B cell (primary cell): ENCODE data around the gene CEP95. TPM values are rescaled to one million over a fixed set of nuclear protein-coding genes. Genes with fewer than 3 reads are reported as not detected.
A peak's percentile ranks its signal among the peaks of the same experiment; 100 is the strongest.

Experiments used
- ATAC-seq: fragments of 200-7000 bp; cut with Tn5 transposase; one replicate; pipeline ENCODE4 v1.10.0; 2021; ENCODE audit warnings: low read depth, mild to moderate bottlenecking, moderate number of reproducible peaks, moderate library complexity
- CTCF ChIA-PET: fragments of 350-600 bp; sonication (Branson Sonifier 250); formaldehyde crosslinking; loops from one replicate; lab custom pipeline; 2021; ENCODE audit warnings: antibody characterized with exemption, inconsistent platforms; lab: Charles Lee
- POLR2A ChIA-PET: fragments of 350-600 bp; sonication (Branson Sonifier 250); formaldehyde crosslinking; loops from one replicate; lab custom pipeline; 2021; ENCODE audit warnings: antibody characterized with exemption; lab: Charles Lee
- DNase-seq: peaks from one replicate; pipeline ENCODE4 v3.0.0; 2013
- H2AFZ ChIP-seq: 2 replicates; pipeline ENCODE4 v1.6.1; 2012; ENCODE audit warnings: mild to moderate bottlenecking, low read depth, low read length; ENCODE audit not compliant: insufficient read depth, poor library complexity, severe bottlenecking
- H3K27ac ChIP-seq, 2 donors: 1 replicate in 1 of 2; 2 replicates in 1 of 2; pipeline ENCODE4 v1.5.1; 2012 to 2013; ENCODE audit warnings: low read length in 2 of 2, mild to moderate bottlenecking in 2 of 2, moderate library complexity in 1 of 2
- H3K27me3 ChIP-seq, 4 experiments: fragments of 200-600 bp in 1 of 4; sonication (generic) in 1 of 4; replicated peaks in 1 of 4; 1 replicate in 2 of 4; 2 replicates in 2 of 4; pipeline versions ENCODE4 v1.6.1 to v1.7.0; 2013 to 2016; ENCODE audit warnings: low read length in 3 of 4, mild to moderate bottlenecking in 2 of 4, mixed read lengths in 1 of 4, moderate library complexity in 1 of 4; ENCODE audit not compliant: insufficient read depth in 4 of 4, control insufficient read depth in 3 of 4; ENCODE audit errors: control extremely low read depth in 1 of 4
- H3K36me3 ChIP-seq, 2 experiments: replicated peaks in 1 of 2; 1 replicate in 1 of 2; 2 replicates in 1 of 2; pipeline versions ENCODE4 v1.6.1 to v1.7.1; 2013; ENCODE audit warnings: low read length in 1 of 2; ENCODE audit not compliant: insufficient read depth in 2 of 2, control insufficient read depth in 1 of 2; ENCODE audit errors: control extremely low read depth in 1 of 2, extremely low read depth in 1 of 2
- H3K4me1 ChIP-seq, 2 donors: fragments of 200-600 bp in 1 of 2; sonication (generic) in 1 of 2; 1 replicate in 1 of 2; 2 replicates in 1 of 2; pipeline versions ENCODE4 v1.5.1 to v1.6.1; 2013 to 2017; ENCODE audit warnings: low read length in 2 of 2; ENCODE audit not compliant: control insufficient read depth in 2 of 2, insufficient read depth in 2 of 2
- H3K4me2 ChIP-seq: replicated peaks from 2 replicates; pipeline ENCODE3; 2012; ENCODE audit warnings: mild to moderate bottlenecking, low read depth, low read length; ENCODE audit not compliant: poor library complexity, severe bottlenecking
- H3K4me3 ChIP-seq, 5 experiments: fragments of 200-600 bp in 1 of 5; sonication (generic) in 1 of 5; 1 replicate in 3 of 5; 2 replicates in 2 of 5; pipeline versions ENCODE4 v1.5.1 to v1.7.0; 2011 to 2016; ENCODE audit warnings: low read length in 4 of 5, mild to moderate bottlenecking in 4 of 5, low read depth in 2 of 5, control low read depth in 1 of 5, moderate library complexity in 1 of 5; ENCODE audit not compliant: insufficient read depth in 1 of 5; ENCODE audit errors: control extremely low read depth in 1 of 5, extremely low read depth in 1 of 5
- H3K79me2 ChIP-seq: fragments of 200-600 bp; sonication (generic); one replicate; pipeline ENCODE4 v1.6.0; 2016; ENCODE audit warnings: low read length; ENCODE audit not compliant: control insufficient read depth, insufficient read depth
- H3K9ac ChIP-seq: fragments of 200-600 bp; sonication (generic); 2 replicates; pipeline ENCODE4 v1.6.1; 2017; ENCODE audit warnings: mild to moderate bottlenecking, low read length, moderate library complexity
- H3K9me3 ChIP-seq, 3 donors: one replicate each; pipeline versions ENCODE4 v1.6.1 to v1.7.1; 2013; ENCODE audit warnings: low read length in 2 of 3; ENCODE audit not compliant: control insufficient read depth in 2 of 3, insufficient read depth in 1 of 3; ENCODE audit errors: control extremely low read depth in 1 of 3
- H4K20me1 ChIP-seq: 2 replicates; pipeline ENCODE4 v1.6.0; 2012; ENCODE audit warnings: mild to moderate bottlenecking, low read length; ENCODE audit not compliant: insufficient read depth, control insufficient read depth, poor library complexity, severe bottlenecking
- H3K27ac Mint-ChIP-seq: one replicate; pipeline ENCODE4 v1.8.0; 2021; ENCODE audit warnings: mixed read lengths
- H3K27me3 Mint-ChIP-seq: one replicate; pipeline ENCODE4 v1.8.0; 2021; ENCODE audit warnings: mixed read lengths
- H3K4me1 Mint-ChIP-seq: one replicate; pipeline ENCODE4 v1.8.0; 2021; ENCODE audit warnings: mixed read lengths
- H3K4me3 Mint-ChIP-seq: one replicate; pipeline ENCODE4 v1.8.0; 2021; ENCODE audit warnings: mixed read lengths
- H3K9me3 Mint-ChIP-seq: one replicate; pipeline ENCODE4 v1.8.0; 2022; ENCODE audit warnings: mixed read lengths; ENCODE audit not compliant: insufficient read depth
- CTCF ChIP-seq: fragments of 200-600 bp; IDR thresholded peaks from one replicate; pipeline ENCODE4 v1.8.0; 2022; ENCODE audit warnings: antibody characterized with exemption, mild to moderate bottlenecking
- EZH2 ChIP-seq: IDR thresholded peaks from 2 replicates; pipeline ENCODE4 v1.6.1; 2012; ENCODE audit warnings: borderline replicate concordance, low read depth, mild to moderate bottlenecking, moderate library complexity, low read length; ENCODE audit not compliant: insufficient read depth, poor library complexity, severe bottlenecking
- WGBS: methylation state at CpG from one replicate; pipeline ENCODE4 v1.1.5; 2013; ENCODE audit warnings: missing lambda C conversion rate; ENCODE audit not compliant: insufficient coverage; 5-methylcytosine and 5-hydroxymethylcytosine counted together
- intact Hi-C: fragments of 100-400 bp; cut with micrococcal nuclease; formaldehyde crosslinking; loops from one replicate; pipeline ENCODE4 v1.10.0; 2022
- polyA plus RNA-seq: library from polyadenylated mRNA; depleted of rRNA; stranded (reverse); fragments of >200 nt; gene quantifications from 2 replicates; pipeline ENCODE4 v1.2.3, GENCODE V29; 2012
- total RNA-seq, 2 donors: library from RNA; stranded (reverse); fragments of 120-200 nt in 1 of 2; gene quantifications; 1 replicate in 1 of 2; 2 replicates in 1 of 2; pipeline versions ENCODE4 v1.2.3 to v1.2.4, GENCODE V29; 2013 to 2022

Gene CEP95
- total and polyA plus RNA-seq, 2 donors (not counting 1 experiment from before 2014, with no cell fraction given): 71.1 to 122 TPM

- no peak for ATAC-seq
- Histone ChIP-seq H3K27me3 (no peaks in the 10 kb centered on the region), H3K27ac (no peak overlapping the region), H4K20me1 (no peaks in the 10 kb centered on the region), H3K9ac (no peak overlapping the region), H3K4me1 (peaks cover 26 to 33% of the 10 kb centered on the region in 2 donors), H2AFZ (no peak overlapping the region), H3K4me2 (no peak overlapping the region), H3K79me2 (peaks cover 38% of the 10 kb centered on the region), H3K9me3 (peaks cover 0 to 3% (median 0%) of the 10 kb centered on the region in 3 donors), H3K36me3 (peaks cover 0 to 21% of the 10 kb centered on the region in 2 experiments), H3K4me3 (no peak overlapping the region)
- intact Hi-C loops: no loop called here
- Mint-ChIP-seq H3K4me3 (no peak overlapping the region), H3K27me3 (no peaks in the 10 kb centered on the region), H3K9me3 (no peaks in the 10 kb centered on the region), H3K27ac (peak overlapping the region; percentile 46), H3K4me1 (peaks cover 29% of the 10 kb centered on the region)
- no peak for TF ChIP-seq CTCF
- no peak for TF ChIP-seq EZH2
- 100% methylated on average over 4 of the region's 8 CpGs for WGBS
- DNase-seq: no peak
- POLR2A ChIA-PET: no interaction called here
- CTCF ChIA-PET: interaction anchor here (0.7 to 1.1 kb wide), 2 partner anchors 42 to 62 kb away, joined by 3 to 5 read pairs; no protein-coding TSS in a partner anchor
Observed at GRCh38 chr17:64460955-64461354, 45.8 kb upstream of the CEP95 start.

DNA sequence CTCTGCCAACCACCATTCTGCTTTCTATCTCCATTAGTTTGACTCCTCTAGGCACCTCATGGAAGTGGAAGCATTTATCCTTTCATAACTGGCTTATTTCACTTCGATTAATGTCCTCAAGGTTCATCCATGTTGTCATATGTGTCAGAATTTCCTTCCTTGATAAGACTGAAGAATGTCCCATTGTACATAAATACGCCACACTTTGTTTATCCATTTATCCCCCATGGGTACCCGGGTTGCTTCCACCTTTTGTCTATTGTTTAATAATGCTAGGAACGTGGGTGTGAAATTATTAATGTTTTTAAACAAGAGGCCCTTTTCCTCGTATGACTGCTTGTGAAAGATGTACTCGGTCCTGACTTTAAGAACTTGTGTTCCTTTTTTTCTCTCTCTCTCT is 45.0 kb upstream of the CEP95 start:
- H3K79me2 ChIP-seq: peaks cover 41% of the 10 kb centered on the region
- H3K9me3 Mint-ChIP-seq: no peaks in the 10 kb centered on the region
- no peak for TF ChIP-seq EZH2
- TF ChIP-seq CTCF: no peak
- H2AFZ ChIP-seq: no peak overlapping the region
- H3K4me3 ChIP-seq: no peak overlapping the region
- intact Hi-C loops: no loop called here
- ChIA-PET CTCF (no interaction called here), POLR2A (no interaction called here)
- H3K4me1 Mint-ChIP-seq: peaks cover 21% of the 10 kb centered on the region
- H4K20me1 ChIP-seq: no peaks in the 10 kb centered on the region
- no peak overlapping the region for H3K27ac Mint-ChIP-seq
- no peak overlapping the region for H3K27ac ChIP-seq
- no peak overlapping the region for H3K4me3 Mint-ChIP-seq
- WGBS: no CpG with 5 or more reads among the region's 6 CpGs
- ATAC-seq (no peak), DNase-seq (no peak)
- H3K4me1 ChIP-seq: peaks cover 19 to 25% of the 10 kb centered on the region in 2 donors
- H3K9ac ChIP-seq: no peak overlapping the region
- H3K9me3 ChIP-seq: peaks cover 0 to 3% (median 0%) of the 10 kb centered on the region in 3 donors
- no peak overlapping the region for H3K4me2 ChIP-seq
- peaks cover 0 to 28% of the 10 kb centered on the region in 2 experiments for H3K36me3 ChIP-seq
- no peaks in the 10 kb centered on the region for H3K27me3 Mint-ChIP-seq
- no peaks in the 10 kb centered on the region for H3K27me3 ChIP-seq
